ENCODE results near the gene VAC14.

Gene VAC14

GRCh38 chr16:70656712-70657263 lies 144.2 kb downstream of the VAC14 start:
- Histone ChIP-seq H3K36me3 (ENCODE audit: control insufficient read depth, insufficient read depth, low read length, severe bottlenecking) (no peaks in the 10 kb centered on the region), H3K4me1 (ENCODE audit: control insufficient read depth, insufficient read depth, low read length) (peaks cover 11% of the 10 kb centered on the region), H3K9ac (ENCODE audit: low read length) (no peak overlapping the region), H3K4me3 (ENCODE audit: low read length) (no peak overlapping the region), H3K27me3 (replicated peaks; ENCODE audit: control insufficient read depth, insufficient read depth, low read length) (no peaks in the 10 kb centered on the region), H3K9me3 (ENCODE audit: control insufficient read depth, low read length) (no peaks in the 10 kb centered on the region)
- DNase-seq (ENCODE audit: low read depth), result no peak

GRCh38 chr16:70656065-70656711 lies 144.8 kb downstream of the VAC14 start:
- Histone ChIP-seq H3K9me3 (ENCODE audit: control insufficient read depth, low read length) (no peaks in the 10 kb centered on the region), H3K4me3 (ENCODE audit: low read length) (no peak overlapping the region), H3K27me3 (replicated peaks; ENCODE audit: control insufficient read depth, insufficient read depth, low read length) (no peaks in the 10 kb centered on the region), H3K4me1 (ENCODE audit: control insufficient read depth, insufficient read depth, low read length) (peaks cover 11% of the 10 kb centered on the region), H3K36me3 (ENCODE audit: control insufficient read depth, insufficient read depth, low read length, severe bottlenecking) (no peaks in the 10 kb centered on the region), H3K9ac (ENCODE audit: low read length) (no peak overlapping the region)
- no peak for DNase-seq (ENCODE audit: low read depth)

GRCh38 chr16:70653809-70654771 lies 146.9 kb downstream of the VAC14 start:
- peak overlapping the region; percentile 72 for H3K4me3 ChIP-seq (ENCODE audit: low read length)
- H3K9ac ChIP-seq (ENCODE audit: low read length), result peak overlapping the region; percentile 64
- peaks cover 11% of the 10 kb centered on the region for H3K4me1 ChIP-seq (ENCODE audit: control insufficient read depth, insufficient read depth, low read length)
- H3K36me3 ChIP-seq (ENCODE audit: control insufficient read depth, insufficient read depth, low read length, severe bottlenecking), result no peaks in the 10 kb centered on the region
- DNase-seq (ENCODE audit: low read depth), result peak; percentile 91
- H3K27me3 ChIP-seq (replicated peaks; ENCODE audit: control insufficient read depth, insufficient read depth, low read length), result no peaks in the 10 kb centered on the region
- no peaks in the 10 kb centered on the region for H3K9me3 ChIP-seq (ENCODE audit: control insufficient read depth, low read length)

- Histone ChIP-seq H3K36me3 (ENCODE audit: control insufficient read depth, insufficient read depth, low read length, severe bottlenecking) (no peaks in the 10 kb centered on the region), H3K9me3 (ENCODE audit: control insufficient read depth, low read length) (no peaks in the 10 kb centered on the region), H3K4me3 (ENCODE audit: low read length) (no peak overlapping the region), H3K27me3 (replicated peaks; ENCODE audit: control insufficient read depth, insufficient read depth, low read length) (no peaks in the 10 kb centered on the region), H3K4me1 (ENCODE audit: control insufficient read depth, insufficient read depth, low read length) (peaks cover 11% of the 10 kb centered on the region), H3K9ac (ENCODE audit: low read length) (peak overlapping the region; percentile 64)
- no peak for DNase-seq (ENCODE audit: low read depth)
These were observed 147.6 kb downstream of the VAC14 start for GRCh38 chr16:70653406-70653805.

GRCh38 chr16:70652322-70652721 lies 148.6 kb downstream of the VAC14 start:
- Histone ChIP-seq H3K4me1 (ENCODE audit: control insufficient read depth, insufficient read depth, low read length) (peaks cover 11% of the 10 kb centered on the region), H3K27me3 (replicated peaks; ENCODE audit: control insufficient read depth, insufficient read depth, low read length) (no peaks in the 10 kb centered on the region), H3K4me3 (ENCODE audit: low read length) (no peak overlapping the region), H3K9me3 (ENCODE audit: control insufficient read depth, low read length) (no peaks in the 10 kb centered on the region), H3K36me3 (ENCODE audit: control insufficient read depth, insufficient read depth, low read length, severe bottlenecking) (no peaks in the 10 kb centered on the region), H3K9ac (ENCODE audit: low read length) (no peak overlapping the region)
- DNase-seq (ENCODE audit: low read depth), result peak; percentile 41

- H3K4me3 ChIP-seq (ENCODE audit: low read length), result no peak overlapping the region
- DNase-seq (ENCODE audit: low read depth), result peak; percentile 42
- no peaks in the 10 kb centered on the region for H3K36me3 ChIP-seq (ENCODE audit: control insufficient read depth, insufficient read depth, low read length, severe bottlenecking)
- no peaks in the 10 kb centered on the region for H3K9me3 ChIP-seq (ENCODE audit: control insufficient read depth, low read length)
- H3K9ac ChIP-seq (ENCODE audit: low read length), result no peak overlapping the region
- H3K27me3 ChIP-seq (replicated peaks; ENCODE audit: control insufficient read depth, insufficient read depth, low read length), result no peaks in the 10 kb centered on the region
- peaks cover 11% of the 10 kb centered on the region for H3K4me1 ChIP-seq (ENCODE audit: control insufficient read depth, insufficient read depth, low read length)
These were observed 149.4 kb downstream of the VAC14 start for GRCh38 chr16:70651524-70651923.

GRCh38 chr16:70650216-70650615 lies 150.7 kb downstream of the VAC14 start:
- no peaks in the 10 kb centered on the region for H3K36me3 ChIP-seq (ENCODE audit: control insufficient read depth, insufficient read depth, low read length, severe bottlenecking)

GRCh38 chr16:70649300-70649699 lies 151.7 kb downstream of the VAC14 start:
- H3K4me1 ChIP-seq (ENCODE audit: control insufficient read depth, insufficient read depth, low read length), result peaks cover 10% of the 10 kb centered on the region
- no peaks in the 10 kb centered on the region for H3K9me3 ChIP-seq (ENCODE audit: control insufficient read depth, low read length)
- H3K27me3 ChIP-seq (replicated peaks; ENCODE audit: control insufficient read depth, insufficient read depth, low read length), result no peaks in the 10 kb centered on the region
- H3K9ac ChIP-seq (ENCODE audit: low read length), result no peak overlapping the region
- DNase-seq (ENCODE audit: low read depth), result peak; percentile 19
- no peaks in the 10 kb centered on the region for H3K36me3 ChIP-seq (ENCODE audit: control insufficient read depth, insufficient read depth, low read length, severe bottlenecking)
- H3K4me3 ChIP-seq (ENCODE audit: low read length), result no peak overlapping the region

More at GRCh38 chr16:70650216-70650615, 150.7 kb downstream of the VAC14 start:
- Histone ChIP-seq H3K9me3 (ENCODE audit: control insufficient read depth, low read length) (no peaks in the 10 kb centered on the region), H3K27me3 (replicated peaks; ENCODE audit: control insufficient read depth, insufficient read depth, low read length) (no peaks in the 10 kb centered on the region), H3K9ac (ENCODE audit: low read length) (no peak overlapping the region), H3K4me1 (ENCODE audit: control insufficient read depth, insufficient read depth, low read length) (peaks cover 11% of the 10 kb centered on the region), H3K4me3 (ENCODE audit: low read length) (no peak overlapping the region)
- DNase-seq (ENCODE audit: low read depth), result no peak

- H3K9me3 ChIP-seq (ENCODE audit: control insufficient read depth, low read length), result no peaks in the 10 kb centered on the region
These were observed 152.4 kb downstream of the VAC14 start for GRCh38 chr16:70648606-70649005.

GRCh38 chr16:70647441-70648359 lies 153.3 kb downstream of the VAC14 start:
- no peaks in the 10 kb centered on the region for H3K9me3 ChIP-seq (ENCODE audit: control insufficient read depth, low read length)
- peaks cover 2% of the 10 kb centered on the region for H3K4me1 ChIP-seq (ENCODE audit: control insufficient read depth, insufficient read depth, low read length)
- no peaks in the 10 kb centered on the region for H3K36me3 ChIP-seq (ENCODE audit: control insufficient read depth, insufficient read depth, low read length, severe bottlenecking)
- H3K4me3 ChIP-seq (ENCODE audit: low read length), result no peak overlapping the region
- no peak overlapping the region for H3K9ac ChIP-seq (ENCODE audit: low read length)
- H3K27me3 ChIP-seq (replicated peaks; ENCODE audit: control insufficient read depth, insufficient read depth, low read length), result no peaks in the 10 kb centered on the region
- DNase-seq (ENCODE audit: low read depth), result no peak

More at GRCh38 chr16:70648606-70649005, 152.4 kb downstream of the VAC14 start:
- H3K27me3 ChIP-seq (replicated peaks; ENCODE audit: control insufficient read depth, insufficient read depth, low read length), result no peaks in the 10 kb centered on the region
- no peaks in the 10 kb centered on the region for H3K36me3 ChIP-seq (ENCODE audit: control insufficient read depth, insufficient read depth, low read length, severe bottlenecking)
- H3K4me1 ChIP-seq (ENCODE audit: control insufficient read depth, insufficient read depth, low read length), result peaks cover 7% of the 10 kb centered on the region
- DNase-seq (ENCODE audit: low read depth), result no peak
- no peak overlapping the region for H3K9ac ChIP-seq (ENCODE audit: low read length)
- no peak overlapping the region for H3K4me3 ChIP-seq (ENCODE audit: low read length)
